ENCODE data around the gene PCDHGB7.

DNA sequence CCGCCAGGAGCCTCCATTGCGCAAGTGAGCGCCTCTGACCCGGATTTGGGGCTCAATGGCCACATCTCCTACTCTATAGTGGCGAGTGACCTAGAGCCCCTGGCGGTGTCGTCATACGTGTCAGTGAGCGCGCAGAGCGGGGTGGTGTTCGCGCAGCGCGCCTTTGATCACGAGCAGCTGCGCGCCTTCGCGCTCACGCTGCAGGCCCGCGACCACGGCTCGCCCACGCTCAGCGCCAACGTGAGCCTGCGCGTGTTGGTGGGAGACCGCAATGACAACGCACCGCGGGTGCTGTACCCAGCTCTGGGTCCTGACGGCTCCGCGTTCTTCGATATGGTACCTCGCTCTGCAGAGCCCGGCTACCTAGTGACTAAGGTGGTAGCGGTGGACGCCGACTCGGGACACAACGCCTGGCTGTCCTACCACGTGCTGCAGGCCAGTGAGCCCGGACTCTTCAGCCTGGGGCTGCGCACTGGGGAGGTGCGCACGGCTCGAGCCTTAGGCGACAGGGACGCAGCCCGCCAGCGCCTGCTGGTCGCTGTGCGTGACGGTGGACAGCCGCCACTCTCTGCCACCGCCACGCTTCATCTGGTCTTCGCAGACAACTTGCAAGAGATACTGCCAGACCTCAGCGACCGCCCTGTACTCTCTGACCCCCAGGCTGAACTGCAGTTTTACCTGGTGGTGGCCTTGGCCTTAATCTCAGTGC, 7.7 kb upstream of the PCDHGB7 start:
- TF ChIP-seq, protein P1, sequence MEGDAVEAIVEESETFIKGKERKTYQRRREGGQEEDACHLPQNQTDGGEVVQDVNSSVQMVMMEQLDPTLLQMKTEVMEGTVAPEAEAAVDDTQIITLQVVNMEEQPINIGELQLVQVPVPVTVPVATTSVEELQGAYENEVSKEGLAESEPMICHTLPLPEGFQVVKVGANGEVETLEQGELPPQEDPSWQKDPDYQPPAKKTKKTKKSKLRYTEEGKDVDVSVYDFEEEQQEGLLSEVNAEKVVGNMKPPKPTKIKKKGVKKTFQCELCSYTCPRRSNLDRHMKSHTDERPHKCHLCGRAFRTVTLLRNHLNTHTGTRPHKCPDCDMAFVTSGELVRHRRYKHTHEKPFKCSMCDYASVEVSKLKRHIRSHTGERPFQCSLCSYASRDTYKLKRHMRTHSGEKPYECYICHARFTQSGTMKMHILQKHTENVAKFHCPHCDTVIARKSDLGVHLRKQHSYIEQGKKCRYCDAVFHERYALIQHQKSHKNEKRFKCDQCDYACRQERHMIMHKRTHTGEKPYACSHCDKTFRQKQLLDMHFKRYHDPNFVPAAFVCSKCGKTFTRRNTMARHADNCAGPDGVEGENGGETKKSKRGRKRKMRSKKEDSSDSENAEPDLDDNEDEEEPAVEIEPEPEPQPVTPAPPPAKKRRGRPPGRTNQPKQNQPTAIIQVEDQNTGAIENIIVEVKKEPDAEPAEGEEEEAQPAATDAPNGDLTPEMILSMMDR (IDR thresholded peaks at IDR 0.05; ENCODE audit: insufficient read depth, low read depth, low read length), result no peak
- TF ChIP-seq EZH2 (IDR thresholded peaks at IDR 0.05; ENCODE audit: insufficient read depth, low read length), result no peak

Measured in astrocyte (in vitro differentiated cells and primary cell).